ENCODE data around the gene TRIM15. TPM values are rescaled to one million over a fixed set of nuclear protein-coding genes. Genes with fewer than 3 reads are reported as not detected.

TRIM15 gene
- total RNA-seq, 2 donors from 2014 or later = not detected

DNA sequence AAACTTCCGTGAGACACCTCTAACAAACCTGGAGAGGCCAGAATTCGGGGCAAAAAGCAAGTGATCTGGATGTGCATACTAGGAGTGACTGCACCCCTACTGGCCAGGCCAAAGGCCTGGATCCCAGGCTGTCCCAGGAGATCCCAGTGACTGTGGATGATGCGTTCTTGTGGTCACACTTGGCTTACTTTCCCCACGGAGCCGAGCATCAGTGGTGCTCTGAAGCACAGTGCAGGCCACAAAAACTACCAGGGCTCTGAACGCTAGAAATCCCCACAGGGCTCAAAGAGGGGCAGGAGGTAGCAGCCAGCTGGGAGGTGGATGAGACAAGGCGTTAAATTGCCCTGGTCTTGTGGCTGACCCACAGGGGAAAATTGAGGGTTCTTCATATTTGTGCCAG lies 42.8 kb downstream of the TRIM15 start:
- Histone ChIP-seq H3K9me3 (no peaks in the 10 kb centered on the region), H3K36me3 (no peaks in the 10 kb centered on the region), H3K27me3 (replicated peaks; ENCODE audit: insufficient read depth) (no peaks in the 10 kb centered on the region), H3K4me1 (ENCODE audit: control insufficient read depth in 1 of 2, low read depth in 2 of 2) (peaks cover 18 to 32% of the 10 kb centered on the region in 2 donors), H3K27ac (no peak overlapping the region), H3K4me3 (no peak overlapping the region)
- ATAC-seq (ENCODE audit: insufficient number of reproducible peaks, low FRiP score, low read depth) (no peak), DNase-seq (ENCODE audit: low spot score) (no peak)
- TF ChIP-seq, protein P1, sequence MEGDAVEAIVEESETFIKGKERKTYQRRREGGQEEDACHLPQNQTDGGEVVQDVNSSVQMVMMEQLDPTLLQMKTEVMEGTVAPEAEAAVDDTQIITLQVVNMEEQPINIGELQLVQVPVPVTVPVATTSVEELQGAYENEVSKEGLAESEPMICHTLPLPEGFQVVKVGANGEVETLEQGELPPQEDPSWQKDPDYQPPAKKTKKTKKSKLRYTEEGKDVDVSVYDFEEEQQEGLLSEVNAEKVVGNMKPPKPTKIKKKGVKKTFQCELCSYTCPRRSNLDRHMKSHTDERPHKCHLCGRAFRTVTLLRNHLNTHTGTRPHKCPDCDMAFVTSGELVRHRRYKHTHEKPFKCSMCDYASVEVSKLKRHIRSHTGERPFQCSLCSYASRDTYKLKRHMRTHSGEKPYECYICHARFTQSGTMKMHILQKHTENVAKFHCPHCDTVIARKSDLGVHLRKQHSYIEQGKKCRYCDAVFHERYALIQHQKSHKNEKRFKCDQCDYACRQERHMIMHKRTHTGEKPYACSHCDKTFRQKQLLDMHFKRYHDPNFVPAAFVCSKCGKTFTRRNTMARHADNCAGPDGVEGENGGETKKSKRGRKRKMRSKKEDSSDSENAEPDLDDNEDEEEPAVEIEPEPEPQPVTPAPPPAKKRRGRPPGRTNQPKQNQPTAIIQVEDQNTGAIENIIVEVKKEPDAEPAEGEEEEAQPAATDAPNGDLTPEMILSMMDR (IDR thresholded peaks at IDR 0.05) = no peak

DNA sequence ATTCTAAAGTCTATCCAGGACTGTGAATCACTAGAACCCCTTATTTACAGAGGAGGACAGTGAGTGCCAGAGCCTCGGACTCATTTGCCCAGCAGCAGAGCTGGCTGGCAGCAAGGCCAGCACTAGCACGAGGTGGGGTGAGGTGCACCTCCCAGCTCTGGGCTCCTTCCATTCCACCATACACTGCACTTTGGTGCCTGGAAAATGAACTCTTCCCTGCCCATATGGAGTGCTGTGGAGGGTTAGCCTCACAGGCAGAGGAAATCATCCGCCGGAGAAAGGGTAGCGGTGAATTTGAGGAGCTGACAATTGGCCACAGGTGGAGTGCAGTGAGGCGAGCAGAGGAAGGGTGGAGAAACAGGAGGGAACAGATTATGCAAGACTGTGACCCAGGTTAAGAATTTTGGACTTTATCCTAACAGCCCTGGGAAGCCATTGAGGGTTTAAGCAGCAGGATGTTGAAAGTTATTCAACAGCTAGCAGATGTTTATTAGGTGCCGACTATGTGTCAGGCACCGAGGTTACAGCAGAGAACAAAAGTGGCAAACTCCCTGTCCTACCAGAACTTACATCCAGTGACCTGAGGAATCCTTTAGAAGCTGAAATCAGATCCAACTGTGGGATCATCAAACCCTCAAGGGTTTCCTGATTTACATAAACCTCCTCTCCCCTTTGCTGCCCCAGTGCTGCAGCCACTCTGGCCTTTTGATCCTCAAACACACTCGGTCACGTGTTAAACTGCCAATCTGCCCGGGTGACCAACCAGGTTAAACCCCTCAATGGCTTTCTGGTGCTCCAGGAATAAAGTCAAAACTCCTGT lies 43.7 kb downstream of the TRIM15 start:
- no peak for DNase-seq (ENCODE audit: low spot score)
- Histone ChIP-seq H3K36me3 (no peaks in the 10 kb centered on the region), H3K4me1 (ENCODE audit: control insufficient read depth in 1 of 2, low read depth in 2 of 2) (peaks cover 27 to 40% of the 10 kb centered on the region in 2 donors), H3K27ac (no peak overlapping the region), H3K9me3 (no peaks in the 10 kb centered on the region), H3K4me3 (no peak overlapping the region), H3K27me3 (replicated peaks; ENCODE audit: insufficient read depth) (no peaks in the 10 kb centered on the region)
- TF ChIP-seq, protein P1 (IDR thresholded peaks at IDR 0.05) = no peak
- no peak for ATAC-seq (ENCODE audit: insufficient number of reproducible peaks, low FRiP score, low read depth)

DNA sequence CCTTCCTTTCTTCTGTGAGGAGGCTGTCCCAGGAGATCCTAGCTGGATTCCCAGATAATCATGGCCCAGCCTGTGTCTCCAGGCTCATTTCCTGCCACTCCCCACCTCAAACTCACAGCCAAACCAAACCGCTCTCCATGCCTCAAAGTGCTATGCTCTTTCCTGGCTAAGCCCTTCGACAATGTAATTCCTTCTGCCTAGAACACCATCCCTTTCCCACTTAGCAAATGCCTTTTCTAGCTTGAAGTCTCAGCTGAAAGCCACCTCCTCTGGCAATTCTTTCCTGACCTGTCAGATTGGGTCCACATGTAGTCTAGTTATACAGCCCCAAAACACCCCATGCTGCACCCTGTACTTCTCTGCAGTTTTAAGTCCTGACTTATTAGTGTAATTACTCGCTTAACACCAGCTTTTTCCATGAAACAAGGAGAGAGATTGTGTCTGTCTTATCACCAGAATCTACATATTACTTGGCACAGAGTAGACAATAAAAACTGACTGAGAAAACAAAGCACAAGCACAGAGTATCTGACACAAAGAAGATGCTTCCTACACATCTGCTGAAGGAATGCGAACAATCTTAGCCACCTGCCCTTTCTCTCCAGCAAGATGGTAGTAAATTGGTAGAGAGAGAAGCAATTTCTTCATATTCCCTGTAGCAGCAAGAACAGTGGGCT lies 44.4 kb downstream of the TRIM15 start:
- Histone ChIP-seq H3K27me3 (replicated peaks; ENCODE audit: insufficient read depth) (no peaks in the 10 kb centered on the region), H3K9me3 (no peaks in the 10 kb centered on the region), H3K4me3 (no peak overlapping the region), H3K4me1 (ENCODE audit: control insufficient read depth in 1 of 2, low read depth in 2 of 2) (peaks cover 28 to 47% of the 10 kb centered on the region in 2 donors), H3K36me3 (no peaks in the 10 kb centered on the region), H3K27ac (no peak overlapping the region)
- ATAC-seq (ENCODE audit: insufficient number of reproducible peaks, low FRiP score, low read depth) = no peak
- TF ChIP-seq, protein P1 (IDR thresholded peaks at IDR 0.05) = no peak
- no peak for DNase-seq (ENCODE audit: low spot score)

DNA sequence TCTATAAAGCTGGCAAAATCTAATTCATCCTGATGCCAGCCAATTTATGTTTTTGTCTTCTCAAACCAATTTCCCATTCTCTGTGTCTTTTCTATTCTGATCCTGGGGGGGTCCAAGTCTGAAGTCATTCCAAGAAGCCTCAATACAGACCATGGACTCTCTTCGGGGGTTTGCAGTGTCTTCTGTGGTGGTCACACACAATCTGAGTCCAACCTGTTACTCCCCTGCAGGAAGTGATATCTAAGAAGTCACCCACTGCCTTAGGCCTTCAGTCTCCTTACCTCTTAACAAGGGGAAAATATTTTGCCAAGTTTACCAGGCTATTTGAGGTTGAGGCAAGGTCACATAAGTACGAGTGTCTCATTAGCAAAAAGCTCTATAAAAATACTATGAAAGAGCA lies 48.0 kb downstream of the TRIM15 start:
- H3K36me3 ChIP-seq = no peaks in the 10 kb centered on the region
- TF ChIP-seq, protein P1 (IDR thresholded peaks at IDR 0.05) = no peak
- no peak overlapping the region for H3K27ac ChIP-seq
- no peaks in the 10 kb centered on the region for H3K9me3 ChIP-seq
- peaks cover 32 to 49% of the 10 kb centered on the region in 2 donors for H3K4me1 ChIP-seq (ENCODE audit: control insufficient read depth in 1 of 2, low read depth in 2 of 2)
- H3K27me3 ChIP-seq (replicated peaks; ENCODE audit: insufficient read depth) = no peaks in the 10 kb centered on the region
- peak overlapping the region; percentile 77 for H3K4me3 ChIP-seq
- ATAC-seq (ENCODE audit: insufficient number of reproducible peaks, low FRiP score, low read depth) = no peak
- no peak for DNase-seq (ENCODE audit: low spot score)

DNA sequence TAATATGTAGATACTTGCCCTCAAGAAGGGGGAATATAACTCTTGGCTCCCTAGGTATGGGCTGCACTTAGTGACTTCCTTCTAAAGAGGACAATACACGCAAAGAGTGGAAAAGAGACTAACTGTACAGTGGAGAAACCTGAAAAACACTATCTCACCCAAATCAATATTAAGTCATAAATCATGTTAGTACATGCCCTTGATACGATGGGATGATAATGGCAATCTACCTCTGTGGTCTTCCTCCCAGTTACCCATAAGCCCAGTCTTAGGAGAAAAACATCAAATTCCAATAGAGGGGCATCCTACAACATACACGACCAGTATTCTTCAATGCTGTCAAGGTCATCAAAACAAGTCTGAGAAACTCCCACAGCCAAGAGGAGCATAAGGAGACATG lies 48.6 kb downstream of the TRIM15 start:
- Histone ChIP-seq H3K27ac (no peak overlapping the region), H3K4me3 (peak overlapping the region; percentile 77), H3K4me1 (ENCODE audit: control insufficient read depth in 1 of 2, low read depth in 2 of 2) (peaks cover 29 to 43% of the 10 kb centered on the region in 2 donors), H3K36me3 (no peaks in the 10 kb centered on the region), H3K27me3 (replicated peaks; ENCODE audit: insufficient read depth) (no peaks in the 10 kb centered on the region), H3K9me3 (no peaks in the 10 kb centered on the region)
- DNase-seq (ENCODE audit: low spot score) = no peak
- ATAC-seq (ENCODE audit: insufficient number of reproducible peaks, low FRiP score, low read depth) = no peak
- TF ChIP-seq, protein P1 (IDR thresholded peaks at IDR 0.05) = no peak
